ENCODE data around the gene HLA-DQB2. TPM values are rescaled to one million over a fixed set of nuclear protein-coding genes. Genes with fewer than 3 reads are reported as not detected.

Gene HLA-DQB2
- total and polyA plus RNA-seq, 10 of the 15 experiments (the other 5 are each of a cell fraction or from before 2014, with no cell fraction given), result 0.28 to 27.1 (median 8.0) TPM

GRCh38 chr6:32741031-32741960, 22.0 kb downstream of the HLA-DQB2 start, which contains the start of gene HLA-DQA2 (continued):
- TF ChIP-seq ZNF217 (IDR thresholded peaks at IDR 0.05), result no peak
- no peak for TF ChIP-seq POLR2A (IDR thresholded peaks at IDR 0.05; ENCODE audit: low read depth, low read length)
- TF ChIP-seq MTA2 (IDR thresholded peaks at IDR 0.05; ENCODE audit: low read depth), result no peak
- no peak for TF ChIP-seq BCL11A (IDR thresholded peaks at IDR 0.05; ENCODE audit: low read depth, low read length)
- no peak for TF ChIP-seq TAF1 (IDR thresholded peaks at IDR 0.05; ENCODE audit: borderline replicate concordance, low read depth, low read length)
- no peak for TF ChIP-seq ZNF687 (IDR thresholded peaks at IDR 0.05)
- no peak for TF ChIP-seq GATAD2B (conservative IDR thresholded peaks at IDR 0.05; ENCODE audit: low read depth)

GRCh38 chr6:32738126-32738525, 25.2 kb downstream of the HLA-DQB2 start:
- Histone ChIP-seq H3K79me2 (ENCODE audit: control insufficient read depth, insufficient read depth, low read length) (no peaks in the 10 kb centered on the region), H3K4me3 (no peak overlapping the region), H4K20me1 (ENCODE audit: control insufficient read depth, insufficient read depth) (no peaks in the 10 kb centered on the region), H3K4me1 (ENCODE audit: control insufficient read depth, insufficient read depth, low read length) (no peaks in the 10 kb centered on the region; the same call in 1 of the 2 replicates), H3K9ac (ENCODE audit: control insufficient read depth, insufficient read depth, low read length) (no peak overlapping the region), H3K4me2 (ENCODE audit: control insufficient read depth, insufficient read depth) (no peak overlapping the region), H3K27me3 (replicated peaks in 1 of 2; ENCODE audit: control insufficient read depth in 2 of 2, insufficient read depth in 2 of 2, low read length in 1 of 2) (no peaks in the 10 kb centered on the region; a peak in 1 of 4 replicates), H3K36me3 (ENCODE audit: control insufficient read depth in 2 of 2, insufficient read depth in 2 of 2, low read length in 1 of 2) (no peaks in the 10 kb centered on the region), H2AFZ (ENCODE audit: control insufficient read depth, low read depth, low read length) (no peak overlapping the region; the same call in 1 of the 2 replicates), H3K27ac (ENCODE audit: control insufficient read depth, insufficient read depth) (no peak overlapping the region), H3K9me3 (replicated peaks; ENCODE audit: control insufficient read depth, insufficient read depth, low read length) (no peaks in the 10 kb centered on the region)
- ChIA-PET CTCF (interaction anchor here (0.9 to 1.1 kb wide), 2 partner anchors 19 to 29 kb away, joined by 3 read pairs; no protein-coding TSS in a partner anchor), SMC1A (ENCODE audit: uncharacterized antibody, unreplicated experiment) (interaction anchor here (1.0 kb wide), 1 partner anchor 130 kb away, joined by 4 read pairs; no protein-coding TSS in a partner anchor), RAD21 (ENCODE audit: unreplicated experiment) (no interaction called here), POLR2A (no interaction called here)
- BruUV-seq (replicated peaks), result no TSS peak
- in situ Hi-C loops (cut with MboI) (no loop called here), intact Hi-C loops (cut with micrococcal nuclease; ENCODE audit: unreplicated experiment) (no loop called here)
- DNase-seq (ENCODE audit: low read depth, low spot score), result no peak
- 0% methylated on average over 2 of the region's 2 CpGs for WGBS (ENCODE audit: insufficient coverage, insufficient replicate concordance, low lambda C conversion rate, missing lambda C conversion rate)
- TF ChIP-seq RB1 (IDR thresholded peaks at IDR 0.05; ENCODE audit: borderline replicate concordance) (no peak), ATF7 (IDR thresholded peaks at IDR 0.05; ENCODE audit: low read depth) (no peak), RUNX3 (IDR thresholded peaks at IDR 0.05; ENCODE audit: low read length) (0 out of 2 replicates have a peak, but pooled peaks have one; percentile 8), MAX (IDR thresholded peaks at IDR 0.05; ENCODE audit: low read depth, low read length) (no peak), STAT1 (conservative IDR thresholded peaks at IDR 0.05) (no peak), SMAD5 (IDR thresholded peaks at IDR 0.05; ENCODE audit: low read depth) (no peak)
- ATAC-seq, result no peak
- FAIRE-seq, result no peak

Data from GM12878 (cell line).